Gastroesophageal sphincter (tissue), 3 donors: ENCODE measurements around the gene BRDT.

Experiments used
- CTCF ChIP-seq, 4 experiments: fragments of 200-600 bp in 2 of 4; fragments of 450-650 bp in 2 of 4; sonication (generic) in 1 of 4; IDR thresholded peaks; one replicate each; pipeline ENCODE4 v1.5.1; 2017 to 2019; ENCODE audit warnings: antibody characterized with exemption in 4 of 4, mild to moderate bottlenecking in 2 of 4, moderate library complexity in 2 of 4
- POLR2A ChIP-seq, 2 donors: fragments of 450-650 bp; IDR thresholded peaks; one replicate each; pipeline ENCODE4 v1.6.1; 2017; ENCODE audit warnings: antibody characterized with exemption in 2 of 2, mild to moderate bottlenecking in 2 of 2, moderate library complexity in 1 of 2
- POLR2AphosphoS5 ChIP-seq: sonication (generic); formaldehyde crosslinking; IDR thresholded peaks from one replicate; pipeline ENCODE4 v1.6.1; 2017; ENCODE audit warnings: antibody characterized with exemption

GRCh38 chr1:91940496-91940895 is 8.7 kb upstream of the BRDT start:
- TF ChIP-seq POLR2A (IDR thresholded peaks at IDR 0.05) = no peak
- no peak for TF ChIP-seq POLR2AphosphoS5
- no peak for TF ChIP-seq CTCF (IDR thresholded peaks at IDR 0.05)
